SIG-M5 treated with dmso at 0.1 percent for 504 hours (cell line): ENCODE data around the gene LY6G6D.

ENCODE experiments used
- DNase-seq: peaks from one replicate; lab custom pipeline; 2025; ENCODE audit not compliant: unreplicated experiment; lab: John Stamatoyannopoulos, UW

Gene LY6G6D

GRCh38 chr6:31734247-31734820 is 19.2 kb downstream of the LY6G6D start:
- DNase-seq, result no peak

GRCh38 chr6:31734821-31735406 is 19.8 kb downstream of the LY6G6D start:
- DNase-seq, result peak; percentile 83

- peak; percentile 84 for DNase-seq
Measured at GRCh38 chr6:31736021-31736767, 21.0 kb downstream of the LY6G6D start, which contains the start of gene CLIC1. TSS of gene CLIC1 (minus strand) at chr6:31736530. CDS start at chr6:31736300, 230 bp downstream.

GRCh38 chr6:31736768-31737314 is 21.7 kb downstream of the LY6G6D start:
- no peak for DNase-seq

GRCh38 chr6:31737315-31737990 is 22.3 kb downstream of the LY6G6D start:
- peak; percentile 83 for DNase-seq

GRCh38 chr6:31737991-31738979 is 23.1 kb downstream of the LY6G6D start:
- DNase-seq, result peak; percentile 98

GRCh38 chr6:31739639-31740396 is 24.7 kb downstream of the LY6G6D start, which contains the start of gene MSH5:
TSS of gene MSH5 (plus strand) at chr6:31740005. CDS start at chr6:31740467, 462 bp downstream.
- peak; percentile 99 for DNase-seq

GRCh38 chr6:31740397-31741223 is 25.5 kb downstream of the LY6G6D start:
- DNase-seq, result peak; percentile 61

- DNase-seq, result no peak
Measured at GRCh38 chr6:31741815-31742214, 26.7 kb downstream of the LY6G6D start.

- DNase-seq, result no peak
Measured at GRCh38 chr6:31742894-31743293, 27.7 kb downstream of the LY6G6D start.

- no peak for DNase-seq
Measured at GRCh38 chr6:31744422-31744821, 29.3 kb downstream of the LY6G6D start.

GRCh38 chr6:31749301-31750036 is 34.3 kb downstream of the LY6G6D start:
- DNase-seq, result no peak

- DNase-seq, result no peak
Measured at GRCh38 chr6:31750411-31751022, 35.4 kb downstream of the LY6G6D start.

- no peak for DNase-seq
Measured at GRCh38 chr6:31752739-31753319, 37.7 kb downstream of the LY6G6D start.

GRCh38 chr6:31758281-31758680 is 43.1 kb downstream of the LY6G6D start:
- no peak for DNase-seq

- no peak for DNase-seq
Measured at GRCh38 chr6:31760790-31761189, 45.6 kb downstream of the LY6G6D start.

- DNase-seq, result no peak
Measured at GRCh38 chr6:31761343-31761742, 46.2 kb downstream of the LY6G6D start.
